ENCODE results near the gene TNFSF9.
A peak's percentile ranks its signal among the peaks of the same experiment; 100 is the strongest.

TNFSF9 gene, protein sequence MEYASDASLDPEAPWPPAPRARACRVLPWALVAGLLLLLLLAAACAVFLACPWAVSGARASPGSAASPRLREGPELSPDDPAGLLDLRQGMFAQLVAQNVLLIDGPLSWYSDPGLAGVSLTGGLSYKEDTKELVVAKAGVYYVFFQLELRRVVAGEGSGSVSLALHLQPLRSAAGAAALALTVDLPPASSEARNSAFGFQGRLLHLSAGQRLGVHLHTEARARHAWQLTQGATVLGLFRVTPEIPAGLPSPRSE

GRCh38 chr19:6530386-6531162, at the start of gene TNFSF9:
Gene TNFSF9, plus strand, starts transcription at chr19:6531026. Its CDS starts 11 bp downstream, at chr19:6531037.
- DNase-seq, result peak; percentile 5

- no peak for DNase-seq
These were observed 49.1 kb upstream of the TNFSF9 start, which contains the start of gene DENND1C for GRCh38 chr19:6481541-6482342. Gene DENND1C, minus strand, starts transcription at chr19:6481787. Its CDS starts 92 bp downstream, at chr19:6481695.

GRCh38 chr19:6482343-6482686, 48.5 kb upstream of the TNFSF9 start:
- DNase-seq, result no peak

GRCh38 chr19:6483235-6483634, 47.6 kb upstream of the TNFSF9 start:
- DNase-seq, result no peak

GRCh38 chr19:6484230-6484629, 46.6 kb upstream of the TNFSF9 start:
- no peak for DNase-seq

DNA sequence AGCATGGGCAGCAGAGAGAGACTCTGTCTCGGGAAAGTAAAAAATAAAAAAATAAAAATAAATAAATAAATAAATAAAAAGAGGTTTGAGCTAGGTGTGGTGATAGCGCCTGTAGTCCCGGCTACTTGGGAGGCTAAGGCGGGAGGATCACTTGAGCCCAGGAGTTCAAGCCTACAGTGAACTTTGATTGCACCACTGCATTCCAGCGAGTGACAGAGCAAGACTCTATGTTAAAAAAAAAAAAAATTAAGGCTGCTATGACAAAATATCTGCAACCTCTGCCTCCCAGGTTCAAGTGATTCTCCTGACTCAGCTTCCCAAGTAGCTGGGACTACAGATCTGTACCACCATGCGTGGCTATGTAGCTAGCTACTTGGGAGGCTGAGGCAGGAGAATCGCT, 46.0 kb upstream of the TNFSF9 start:
- DNase-seq, result no peak

DNA sequence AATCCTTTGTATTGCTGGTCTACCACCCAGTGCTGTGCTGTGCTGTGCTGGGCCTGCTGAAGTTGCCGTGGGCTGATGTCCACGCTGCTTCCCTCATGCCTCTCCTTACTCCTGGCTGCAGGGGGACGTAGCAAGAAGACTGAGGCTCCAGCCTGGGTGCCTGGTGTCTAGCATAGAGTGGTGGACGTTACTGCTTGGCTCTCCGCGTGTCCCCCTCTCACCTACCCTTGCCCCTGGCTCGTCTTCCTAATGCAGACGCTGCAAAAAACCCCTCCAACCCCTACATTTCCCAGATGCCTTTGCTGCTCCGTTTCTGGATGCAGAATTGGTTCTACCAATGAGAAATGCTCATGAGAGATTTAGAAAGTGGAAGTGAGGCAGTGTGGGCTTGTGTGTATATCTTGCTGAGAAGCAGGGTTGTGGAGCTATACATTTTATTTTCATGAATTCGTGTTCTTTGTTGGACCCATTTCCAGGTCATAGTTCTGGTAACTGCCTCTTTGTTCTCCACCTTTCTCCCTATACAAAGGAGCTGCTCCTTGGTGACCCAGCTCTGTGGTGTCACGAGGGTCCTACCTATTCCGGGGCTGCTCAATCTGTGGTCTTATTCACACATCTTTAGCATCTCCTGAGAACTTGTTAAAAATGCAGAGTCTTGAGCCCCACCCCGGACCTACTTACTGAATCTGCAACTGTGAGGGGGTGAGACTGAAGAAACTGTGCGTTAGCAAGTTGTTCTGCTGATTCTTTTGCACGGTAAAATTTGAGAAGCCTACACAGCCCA, 41.4 kb upstream of the TNFSF9 start:
- no peak for DNase-seq

GRCh38 chr19:6490134-6490533, 40.7 kb upstream of the TNFSF9 start:
- no peak for DNase-seq

DNA sequence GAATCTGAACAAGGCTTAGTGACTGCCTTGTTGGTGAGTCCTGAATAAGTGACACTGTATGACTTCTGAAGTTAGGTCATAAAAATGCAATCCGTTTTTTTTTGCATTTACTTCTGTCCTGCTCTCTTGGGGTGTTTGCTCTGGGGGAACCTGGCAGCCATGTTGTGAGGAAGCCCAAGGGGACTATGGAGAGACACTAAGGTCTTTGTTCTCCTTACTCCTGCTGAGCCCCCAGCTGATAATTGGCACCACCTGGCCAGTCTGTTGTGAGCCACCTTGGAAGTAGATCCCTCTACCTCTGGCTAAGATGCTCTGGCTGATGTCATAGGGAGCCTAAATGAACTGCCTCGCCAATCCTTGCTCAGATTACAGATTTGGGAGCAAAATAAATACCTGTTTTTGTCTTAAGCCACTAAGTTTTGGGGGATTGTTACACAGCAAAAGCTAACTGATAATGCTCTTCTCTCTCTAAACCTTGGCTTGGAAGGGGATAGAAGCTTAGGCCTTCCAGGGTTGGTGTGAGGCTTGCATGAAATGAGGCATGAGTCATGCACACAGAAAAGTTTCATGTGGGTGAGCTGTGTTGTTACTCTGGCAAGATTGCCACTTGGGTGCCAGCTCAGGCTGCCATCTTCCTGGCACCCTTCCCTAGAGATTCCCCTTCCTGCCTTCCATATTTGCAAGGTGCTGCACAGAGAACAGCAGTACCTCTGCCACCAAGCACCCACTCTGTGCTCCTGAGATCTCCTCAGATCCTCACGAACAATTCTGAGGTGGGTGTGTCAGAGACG, 38.8 kb upstream of the TNFSF9 start:
- DNase-seq, result no peak

GRCh38 chr19:6494438-6495036, 36.3 kb upstream of the TNFSF9 start:
- DNase-seq, result no peak

GRCh38 chr19:6495947-6496346, 34.9 kb upstream of the TNFSF9 start:
- DNase-seq, result no peak

DNA sequence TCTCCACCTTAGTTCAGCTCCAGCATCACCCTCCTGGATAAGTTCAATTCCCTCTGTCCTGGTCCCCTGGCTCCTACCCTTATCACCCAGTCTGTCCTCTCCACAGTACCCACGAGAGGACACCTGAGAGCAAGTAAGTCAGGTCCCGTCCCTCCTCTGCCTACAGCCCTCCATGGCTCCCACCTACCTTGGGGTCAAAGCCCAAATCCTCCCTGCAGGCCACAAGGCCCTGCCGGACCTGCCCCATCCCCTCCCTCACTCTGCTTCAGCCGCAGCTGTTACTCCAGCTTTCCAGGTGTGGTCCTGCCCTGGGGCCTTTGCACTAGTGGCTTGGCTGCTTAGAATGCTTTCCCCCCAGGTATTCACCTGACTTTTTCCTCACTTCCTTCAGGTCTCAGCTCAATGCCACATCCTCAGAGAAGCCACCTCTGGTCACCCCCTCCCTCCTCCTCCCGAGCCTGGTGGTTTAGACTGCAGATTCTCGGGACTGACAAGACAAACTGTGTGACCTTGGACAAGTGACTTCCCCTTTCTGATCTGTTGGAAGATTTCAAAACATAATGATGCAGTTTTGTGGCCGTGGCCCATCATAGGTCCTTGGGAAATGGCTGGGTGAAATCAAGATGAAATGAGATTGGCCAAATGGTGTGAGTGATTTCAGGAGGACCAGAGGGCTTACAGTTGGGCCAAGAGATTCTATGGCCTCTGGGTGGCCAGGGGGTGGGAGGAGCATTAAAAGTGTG, 32.4 kb upstream of the TNFSF9 start:
- no peak for DNase-seq

- DNase-seq, result no peak
These were observed 31.6 kb upstream of the TNFSF9 start for GRCh38 chr19:6499052-6499790.

DNA sequence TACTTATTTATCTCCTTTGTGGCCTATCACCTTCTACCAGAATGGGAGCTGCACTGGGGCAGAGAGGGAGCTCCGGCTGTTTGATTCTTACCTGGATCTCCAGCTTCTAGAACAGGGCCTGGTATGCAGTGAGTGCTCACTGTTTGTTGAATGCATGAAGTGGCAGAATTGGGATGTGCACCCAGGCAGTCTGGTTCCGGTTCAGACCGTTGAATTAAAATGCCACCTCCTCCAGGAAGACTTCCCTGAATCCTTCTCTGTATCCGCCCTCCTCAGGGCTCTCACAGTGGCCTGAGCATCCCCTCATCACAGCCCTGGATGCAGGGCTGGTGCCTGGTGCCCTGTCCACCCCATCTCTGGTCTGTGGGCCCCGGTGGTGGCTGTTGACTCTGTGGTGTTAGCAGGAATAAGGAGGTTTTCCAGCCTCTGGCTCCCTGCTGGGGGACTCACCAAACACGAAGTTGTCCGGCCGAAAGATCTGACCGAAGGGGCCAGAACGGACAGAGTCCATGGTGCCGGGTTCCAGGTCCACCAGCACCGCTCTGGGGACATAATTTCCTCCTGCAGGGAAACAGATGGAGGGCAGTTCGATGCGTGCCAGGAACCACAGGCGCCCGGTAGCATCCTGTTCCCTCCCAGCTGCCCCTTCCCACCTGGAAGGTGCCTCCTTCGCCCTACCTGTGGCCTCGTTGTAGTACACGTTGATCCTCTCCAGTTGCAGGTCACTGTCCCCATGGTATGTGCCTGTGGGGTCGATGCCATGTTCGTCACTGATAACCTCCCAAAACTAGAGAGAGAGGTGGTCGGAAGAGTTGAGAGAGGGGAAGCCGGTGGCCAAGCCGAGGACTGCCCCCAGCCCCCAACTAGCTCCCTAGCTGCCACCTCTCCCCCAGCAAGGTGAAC, 29.7 kb upstream of the TNFSF9 start:
- DNase-seq, result no peak

DNA sequence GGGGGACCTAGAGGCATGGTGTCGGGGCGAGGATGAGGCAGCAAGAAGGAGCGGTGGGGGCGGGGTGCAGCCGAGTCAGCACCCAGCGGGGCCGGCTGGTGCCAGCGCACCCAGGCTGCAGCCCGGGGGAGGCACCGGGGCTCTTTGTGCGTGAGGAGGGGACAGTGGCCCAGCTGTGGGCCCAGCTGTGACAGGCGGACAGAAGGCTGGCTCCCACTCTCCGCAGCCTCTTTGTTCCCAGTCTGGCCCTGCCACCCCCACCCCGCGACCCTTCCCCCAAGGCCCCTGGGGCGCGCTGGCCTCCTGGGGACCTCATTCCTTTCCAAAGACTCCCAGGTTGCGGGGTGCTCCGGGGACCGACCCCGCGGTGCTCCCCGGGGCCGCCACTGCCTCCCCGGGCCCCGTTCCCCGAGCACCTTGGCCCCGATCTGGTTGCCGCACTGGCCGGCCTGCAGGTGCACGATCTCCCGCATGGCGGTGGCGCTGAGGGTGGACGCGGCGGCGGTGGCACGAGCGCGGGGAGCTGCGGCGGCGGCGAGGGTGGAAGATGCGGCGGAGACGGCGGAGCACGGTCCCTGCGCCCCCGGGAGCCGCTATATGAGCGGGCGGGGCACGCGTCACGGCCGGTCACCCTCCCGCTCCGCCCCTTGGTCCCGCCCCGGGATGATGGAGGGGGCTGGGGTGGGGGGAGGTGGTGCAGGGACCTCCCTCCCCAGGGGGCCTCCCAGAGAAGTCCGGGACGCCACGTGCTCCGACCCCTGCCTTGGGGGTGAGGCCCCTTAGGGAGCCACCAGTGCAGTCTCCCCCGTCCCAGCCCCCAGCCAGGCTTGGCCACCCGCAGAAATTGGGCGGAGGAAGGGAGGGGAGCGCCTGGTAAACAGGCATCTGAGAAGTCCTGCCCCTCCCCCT, 28.8 kb upstream of the TNFSF9 start, which contains the start of gene TUBB4A:
Gene TUBB4A, minus strand, starts transcription at position 570 of the 909 bp plus-strand sequence. Its CDS starts 97 bp downstream, at position 473.
- DNase-seq, result no peak

GRCh38 chr19:6503407-6504201, 27.2 kb upstream of the TNFSF9 start:
- no peak for DNase-seq

All from NCI-H1417 treated with DMSO at 0.1 percent for 48 hours (cell line).